Activated T-helper 17 cell treated with anti-CD3 and anti-CD28 coated beads, Interleukin-2, amount 50 U/mL, for 72 hours (primary cell): Measurements from ENCODE around the gene ZBTB46. TPM values are rescaled to one million over a fixed set of nuclear protein-coding genes. Genes with fewer than 3 reads are reported as not detected.

ENCODE experiments used
- ATAC-seq: fragments of 150-1000 bp; cut with Tn5 transposase; replicated peaks from 2 replicates; pipeline ENCODE4 v1.10.0; 2021; ENCODE audit warnings: mild to moderate bottlenecking, moderate library complexity
- H3K27ac Mint-ChIP-seq: one replicate; pipeline ENCODE4 v1.8.0; 2022; ENCODE audit warnings: mixed read lengths
- H3K27me3 Mint-ChIP-seq: one replicate; pipeline ENCODE4 v1.8.0; 2022; ENCODE audit warnings: mixed read lengths
- H3K36me3 Mint-ChIP-seq: one replicate; pipeline ENCODE4 v1.8.0; 2022; ENCODE audit warnings: low read depth, mild to moderate bottlenecking, mixed read lengths
- H3K4me1 Mint-ChIP-seq: one replicate; pipeline ENCODE4 v1.8.0; 2022; ENCODE audit warnings: mixed read lengths
- H3K4me3 Mint-ChIP-seq: one replicate; pipeline ENCODE4 v1.8.0; 2022; ENCODE audit warnings: mild to moderate bottlenecking, mixed read lengths
- H3K9me3 Mint-ChIP-seq: one replicate; pipeline ENCODE4 v1.8.0; 2022; ENCODE audit warnings: mixed read lengths
- total RNA-seq, 2 donors: library from RNA; stranded (reverse); gene quantifications; one replicate each; pipeline ENCODE4 v1.2.3, GENCODE V29; 2022

The ZBTB46 gene
- total RNA-seq, 2 donors from 2014 or later: 0.54 to 6.2 TPM

DNA sequence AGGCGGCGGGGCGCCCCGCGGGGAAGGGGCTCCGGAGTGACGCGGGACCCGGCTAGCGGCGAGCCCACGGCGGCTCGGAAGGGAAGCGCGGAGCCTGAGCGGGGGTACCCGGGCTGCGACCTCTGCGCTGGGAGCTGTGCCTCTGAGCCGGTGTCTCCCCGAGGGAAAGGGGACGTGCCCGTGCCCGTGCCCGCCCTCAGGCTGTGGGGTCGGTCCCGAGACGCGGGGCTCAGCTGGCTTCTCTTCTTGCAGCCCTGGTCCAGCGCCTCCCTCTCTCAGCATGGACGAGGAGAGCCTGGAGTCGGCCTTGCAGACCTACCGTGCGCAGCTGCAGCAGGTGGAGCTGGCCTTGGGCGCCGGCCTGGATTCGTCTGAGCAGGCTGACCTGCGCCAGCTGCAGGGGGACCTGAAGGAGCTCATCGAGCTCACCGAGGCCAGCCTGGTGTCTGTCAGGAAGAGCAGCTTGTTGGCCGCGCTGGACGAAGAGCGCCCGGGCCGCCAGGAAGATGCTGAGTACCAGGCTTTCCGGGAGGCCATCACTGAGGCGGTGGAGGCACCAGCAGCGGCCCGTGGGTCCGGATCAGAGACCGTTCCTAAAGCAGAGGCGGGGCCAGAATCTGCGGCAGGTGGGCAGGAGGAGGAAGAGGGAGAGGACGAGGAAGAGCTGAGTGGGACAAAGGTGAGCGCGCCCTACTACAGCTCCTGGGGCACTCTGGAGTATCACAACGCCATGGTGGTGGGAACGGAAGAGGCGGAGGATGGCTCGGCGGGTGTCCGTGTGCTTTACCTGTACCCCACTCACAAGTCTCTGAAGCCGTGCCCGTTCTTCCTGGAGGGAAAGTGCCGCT lies 122.5 kb downstream of the ZBTB46 start:
- H3K9me3 Mint-ChIP-seq: peaks cover 3% of the 10 kb centered on the region
- peak overlapping the region; percentile 76 for H3K27ac Mint-ChIP-seq
- H3K36me3 Mint-ChIP-seq: peaks cover 82% of the 10 kb centered on the region
- no peaks in the 10 kb centered on the region for H3K27me3 Mint-ChIP-seq
- peak overlapping the region; percentile 95 for H3K4me3 Mint-ChIP-seq
- ATAC-seq: peak; percentile 6
- peaks cover 22% of the 10 kb centered on the region for H3K4me1 Mint-ChIP-seq

DNA sequence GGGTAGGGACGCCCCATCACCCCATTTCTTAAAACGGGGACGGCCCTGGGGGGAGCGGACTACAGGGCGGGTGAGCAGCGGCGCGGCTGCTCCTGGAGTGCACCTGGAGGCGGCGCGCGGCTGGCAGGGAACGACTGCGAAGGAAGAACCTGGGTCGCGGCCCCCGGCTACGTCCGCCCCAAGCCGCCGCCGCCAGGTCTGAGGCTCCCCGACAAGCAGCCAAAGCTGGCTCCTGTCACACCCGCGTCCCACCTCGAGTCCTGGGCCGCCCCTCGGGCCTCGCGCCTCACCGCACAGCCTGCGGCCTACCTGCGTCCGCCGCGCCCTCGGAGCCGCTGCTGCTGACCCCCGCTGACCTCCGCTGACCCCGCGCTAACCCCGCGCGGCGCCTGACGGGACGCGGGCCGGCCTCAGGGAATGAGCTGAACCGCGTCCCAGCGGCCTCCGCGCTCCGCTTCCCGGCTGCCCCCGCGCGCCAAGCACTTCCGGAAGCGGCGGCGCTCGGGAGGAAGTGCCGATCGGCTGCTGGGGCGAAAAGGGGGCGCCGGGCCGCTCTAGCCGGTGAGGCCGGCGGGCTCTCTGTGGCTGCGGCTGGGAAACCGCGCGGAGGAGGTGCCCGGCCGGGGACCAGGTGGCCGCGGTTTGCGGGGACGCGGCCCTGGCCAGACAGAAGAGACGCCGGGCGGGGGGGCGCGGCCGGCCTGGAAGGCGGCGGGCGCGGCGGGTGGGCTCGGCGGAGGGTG lies 123.3 kb downstream of the ZBTB46 start, which contains the start of the genes ARFRP1 and ZGPAT:
ARFRP1 (minus strand) TSS at position 419 of the 743 bp plus-strand sequence. CDS start 885 bp downstream, outside the sequence.
ZGPAT (plus strand) TSS at position 482 of the 743 bp plus-strand sequence. CDS start 542 bp downstream, outside the sequence.
- Mint-ChIP-seq H3K36me3 (peaks cover 75% of the 10 kb centered on the region), H3K4me3 (peak within 1 kb of the TSS; percentile 95), H3K9me3 (peaks cover 3% of the 10 kb centered on the region), H3K27me3 (no peaks in the 10 kb centered on the region), H3K27ac (peak within 1 kb of the TSS; percentile 89), H3K4me1 (peaks cover 22% of the 10 kb centered on the region)
- ATAC-seq: peak; percentile 89

DNA sequence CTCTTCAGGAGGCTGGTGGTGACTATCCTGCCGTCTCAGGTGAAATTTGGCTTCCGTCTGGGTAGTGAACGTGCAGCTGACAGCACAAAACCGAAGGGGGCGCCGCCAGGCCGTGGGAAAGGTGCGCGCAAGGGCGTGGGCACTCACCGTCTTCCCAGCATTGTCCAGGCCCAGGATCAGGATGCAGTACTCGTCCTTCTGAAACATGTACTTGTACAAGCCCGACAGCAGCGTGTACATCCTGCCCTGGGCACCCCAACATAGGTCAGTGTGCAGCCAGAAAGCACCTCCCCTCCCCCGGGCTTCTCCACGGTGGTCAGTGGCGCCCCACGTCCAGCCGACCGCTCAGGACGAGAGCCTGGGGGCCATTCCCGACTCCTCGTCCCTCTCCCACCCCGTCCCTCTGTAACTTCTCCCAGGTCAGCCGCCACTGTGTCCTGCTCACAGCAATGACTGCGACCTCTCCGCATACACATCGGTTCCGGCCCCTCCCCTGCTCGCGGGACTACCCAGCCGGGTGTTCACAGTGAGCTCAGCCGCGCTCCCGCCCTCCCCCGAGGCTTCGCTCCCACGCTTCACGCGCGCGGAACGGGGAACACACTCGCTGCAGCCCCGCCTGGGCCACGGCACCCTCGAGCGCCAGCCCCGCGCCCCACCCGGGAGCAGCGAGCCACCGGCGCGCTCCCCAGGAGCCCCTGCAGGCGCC lies 124.1 kb downstream of the ZBTB46 start:
- Mint-ChIP-seq H3K4me3 (peak overlapping the region; percentile 95), H3K27me3 (no peaks in the 10 kb centered on the region), H3K36me3 (peaks cover 68% of the 10 kb centered on the region), H3K4me1 (peaks cover 16% of the 10 kb centered on the region), H3K27ac (peak overlapping the region; percentile 89), H3K9me3 (no peaks in the 10 kb centered on the region)
- ATAC-seq: peak; percentile 73

DNA sequence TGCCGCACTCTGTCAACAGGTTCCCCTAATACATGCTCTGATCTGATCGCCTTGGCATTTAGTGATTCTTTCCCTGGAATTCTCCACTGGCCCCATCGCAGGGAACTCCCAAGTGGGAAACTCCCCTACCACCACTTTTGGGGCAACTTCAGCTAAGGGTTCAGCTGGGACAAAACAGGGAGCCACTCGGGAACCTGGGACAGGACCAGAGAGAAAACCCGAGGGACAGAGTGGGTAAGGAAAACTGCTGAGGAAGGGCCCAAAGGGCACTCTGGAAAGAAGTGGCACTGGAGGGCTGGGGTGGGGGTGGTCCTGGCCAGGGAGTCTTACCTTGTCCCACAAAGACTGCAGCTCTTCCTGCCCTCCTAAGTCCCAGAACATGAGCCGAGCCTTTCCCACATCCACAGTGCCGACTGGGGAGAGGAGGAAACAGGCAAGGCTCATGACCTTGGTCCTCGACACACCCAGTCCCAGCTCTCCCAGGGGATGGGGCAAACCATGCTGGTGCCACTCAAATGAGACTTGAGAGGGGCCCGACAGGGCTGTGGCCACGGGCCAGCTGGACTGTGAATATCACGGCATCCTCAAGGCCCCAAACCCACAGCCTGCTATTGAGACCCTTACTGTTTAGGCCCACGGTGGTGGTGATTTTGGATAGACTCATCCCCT lies 124.9 kb downstream of the ZBTB46 start:
- no peak for ATAC-seq
- Mint-ChIP-seq H3K4me1 (peaks cover 14% of the 10 kb centered on the region), H3K9me3 (no peaks in the 10 kb centered on the region), H3K36me3 (peaks cover 59% of the 10 kb centered on the region), H3K27ac (peak overlapping the region; percentile 89), H3K4me3 (peak overlapping the region; percentile 95), H3K27me3 (no peaks in the 10 kb centered on the region)

DNA sequence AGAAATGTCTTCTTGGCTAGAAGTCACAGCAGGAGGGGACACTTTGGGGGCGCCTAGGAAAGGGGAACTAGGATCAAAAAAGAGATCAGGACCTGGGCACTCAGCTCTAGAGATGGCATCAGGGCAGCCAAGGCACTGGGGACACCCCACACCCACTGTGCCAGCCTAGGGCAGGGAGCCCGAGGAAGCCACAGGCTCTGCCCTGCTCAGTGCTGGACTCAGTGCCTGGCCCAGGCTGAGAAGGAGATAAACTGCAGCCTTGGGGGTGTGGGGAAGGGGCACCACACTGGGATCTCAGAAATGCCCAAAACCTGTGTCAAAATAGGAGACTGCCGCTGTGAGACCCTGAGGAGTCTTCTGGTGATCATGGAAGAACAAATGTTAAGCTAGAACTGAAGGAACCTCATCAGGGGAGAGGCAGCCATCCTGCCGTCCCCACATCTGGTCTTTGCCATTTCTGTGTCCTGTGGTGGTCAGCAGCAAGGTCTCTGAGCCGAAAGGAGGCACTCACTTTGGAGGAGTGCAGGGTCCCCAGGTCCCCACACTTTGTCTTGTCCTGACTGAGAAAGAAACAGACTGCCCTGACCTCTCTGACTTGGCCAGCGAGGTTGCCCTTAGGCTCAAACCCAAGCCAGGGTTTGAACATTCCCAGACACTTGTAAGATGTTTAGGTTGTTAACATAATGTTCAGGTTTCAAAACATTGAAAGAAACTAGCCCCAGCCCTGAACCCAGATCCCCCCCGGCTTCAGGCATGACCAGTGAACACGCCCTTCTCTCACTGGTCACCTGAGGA lies 125.6 kb downstream of the ZBTB46 start:
- ATAC-seq: no peak
- H3K27me3 Mint-ChIP-seq: no peaks in the 10 kb centered on the region
- peaks cover 52% of the 10 kb centered on the region for H3K36me3 Mint-ChIP-seq
- H3K9me3 Mint-ChIP-seq: no peaks in the 10 kb centered on the region
- H3K4me3 Mint-ChIP-seq: peak overlapping the region; percentile 95
- peak overlapping the region; percentile 89 for H3K27ac Mint-ChIP-seq
- peaks cover 6% of the 10 kb centered on the region for H3K4me1 Mint-ChIP-seq

DNA sequence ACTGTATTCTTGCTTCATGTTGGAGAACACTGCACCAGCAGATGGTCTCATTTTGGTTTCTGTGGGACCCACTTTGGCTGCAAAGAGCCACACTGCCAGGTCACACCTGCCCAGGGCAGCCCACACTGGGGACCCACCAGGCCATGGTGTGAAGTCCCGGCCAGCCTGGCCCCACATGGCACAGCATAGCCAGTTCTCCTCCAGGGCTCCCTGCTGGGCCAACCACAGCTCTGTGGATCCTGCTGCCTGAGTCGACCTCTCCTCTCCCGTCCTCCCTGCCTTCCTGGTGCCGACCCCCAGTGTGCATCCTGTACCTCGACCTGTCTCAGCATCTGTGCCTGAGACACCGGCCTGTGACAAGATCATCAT lies 126.3 kb downstream of the ZBTB46 start:
- Mint-ChIP-seq H3K36me3 (peaks cover 47% of the 10 kb centered on the region), H3K27ac (peak overlapping the region; percentile 89)

DNA sequence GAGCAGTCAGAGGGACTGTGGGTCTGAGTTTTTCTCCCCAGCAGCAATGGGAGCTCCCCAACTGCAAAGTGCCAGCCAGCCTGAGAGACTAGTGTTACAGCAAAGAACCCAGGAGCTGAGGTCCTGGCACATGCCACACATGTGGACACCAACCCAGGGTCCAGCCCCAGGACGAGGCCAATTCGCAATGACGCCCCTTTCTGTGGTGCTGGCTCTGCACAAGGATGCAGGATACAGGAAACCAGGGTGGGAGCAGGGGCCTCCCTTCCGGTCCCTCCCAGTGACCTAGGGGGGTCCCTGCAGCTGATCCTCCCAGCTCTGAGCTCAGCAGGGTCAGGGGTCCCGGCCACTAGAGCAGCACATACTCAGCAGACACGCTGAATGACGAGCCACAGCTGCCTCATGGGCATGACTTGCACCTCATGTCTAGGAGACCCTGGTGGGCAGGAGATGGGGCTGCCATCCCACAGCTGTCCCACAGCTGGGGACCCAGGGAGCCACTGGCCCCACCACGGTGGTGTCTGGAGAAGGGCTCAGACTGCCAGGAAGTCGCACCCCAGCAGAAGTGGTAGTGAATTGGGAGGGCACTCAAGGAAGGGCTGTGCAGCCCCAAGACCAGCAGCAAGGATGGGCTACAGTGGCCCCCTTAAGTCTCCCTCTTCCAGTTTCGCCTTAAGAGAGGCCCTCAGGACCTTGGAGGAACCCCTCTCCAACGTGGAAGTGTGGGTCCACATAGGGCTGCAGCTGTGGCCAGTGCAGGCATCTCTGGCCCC lies 126.9 kb downstream of the ZBTB46 start:
- no peak for ATAC-seq
- no peaks in the 10 kb centered on the region for H3K27me3 Mint-ChIP-seq
- H3K9me3 Mint-ChIP-seq: no peaks in the 10 kb centered on the region
- no peak overlapping the region for H3K27ac Mint-ChIP-seq
- H3K36me3 Mint-ChIP-seq: peaks cover 44% of the 10 kb centered on the region
- H3K4me1 Mint-ChIP-seq: peaks cover 5% of the 10 kb centered on the region
- no peak overlapping the region for H3K4me3 Mint-ChIP-seq

More for the DNA sequence above, 126.3 kb downstream of the ZBTB46 start:
- Mint-ChIP-seq H3K4me3 (no peak overlapping the region), H3K9me3 (no peaks in the 10 kb centered on the region), H3K27me3 (no peaks in the 10 kb centered on the region), H3K4me1 (peaks cover 5% of the 10 kb centered on the region)
- no peak for ATAC-seq

DNA sequence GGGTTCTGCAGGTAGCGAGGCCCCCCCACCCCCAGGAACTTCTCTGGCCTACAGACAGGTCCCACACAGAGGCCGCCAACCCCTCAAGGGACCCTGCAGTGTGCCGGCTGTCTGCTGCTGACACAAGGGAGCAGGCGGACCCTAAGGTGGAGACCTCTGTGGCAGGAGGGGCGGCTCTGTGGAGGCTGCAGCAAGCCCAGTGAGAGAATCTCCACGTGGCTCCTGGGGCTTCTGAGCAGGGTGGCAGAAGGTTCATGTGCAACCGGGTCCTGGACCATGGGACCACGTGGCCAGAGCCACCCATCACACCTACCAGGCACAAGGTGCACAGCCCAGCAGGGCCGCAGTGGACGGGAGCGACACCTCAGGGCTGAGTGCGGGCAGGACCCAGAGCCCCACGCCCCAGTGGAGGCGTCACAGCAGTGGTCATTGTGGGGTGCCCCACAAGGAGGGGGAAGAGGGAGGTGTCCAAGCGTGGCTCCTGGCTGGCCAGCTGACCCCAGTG lies 127.5 kb downstream of the ZBTB46 start:
- Mint-ChIP-seq H3K27ac (no peak overlapping the region), H3K9me3 (no peaks in the 10 kb centered on the region), H3K36me3 (peaks cover 38% of the 10 kb centered on the region), H3K27me3 (no peaks in the 10 kb centered on the region), H3K4me1 (peaks cover under 1% of the 10 kb centered on the region), H3K4me3 (no peak overlapping the region)
- ATAC-seq: no peak

DNA sequence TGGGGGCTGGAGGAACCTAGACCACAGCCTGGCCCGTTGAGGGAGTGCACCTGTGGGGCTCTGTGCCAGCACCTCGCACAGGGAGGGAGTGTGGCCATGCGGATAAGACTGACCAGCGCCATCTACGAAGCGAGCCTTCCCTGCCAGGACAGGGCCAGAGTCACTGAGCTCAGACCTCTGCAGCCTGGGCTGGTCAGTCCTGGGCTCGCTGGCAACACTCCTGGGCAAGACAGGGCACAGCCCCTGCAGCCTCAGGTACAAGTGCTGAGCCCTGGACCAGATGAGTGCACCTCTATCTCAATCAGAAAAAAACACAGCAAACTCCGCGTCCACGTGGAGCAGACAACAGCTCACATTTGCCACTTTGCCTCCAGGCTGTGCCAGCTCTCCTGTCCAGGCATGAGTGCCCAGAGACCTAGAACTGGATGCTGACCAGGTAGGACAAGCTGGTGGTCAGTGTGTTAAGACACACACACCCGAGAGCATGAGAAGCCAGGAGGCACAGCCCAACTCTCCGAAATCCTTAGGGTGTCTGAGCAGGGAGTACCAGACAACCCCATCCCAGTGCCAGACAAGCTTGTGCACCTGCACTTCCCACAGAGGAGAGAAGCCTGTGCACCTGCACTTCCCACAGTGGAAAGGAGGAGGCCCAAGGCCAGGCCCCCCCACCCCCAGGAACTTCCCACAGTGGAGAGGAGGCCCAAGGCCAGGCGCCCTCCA lies 128.2 kb downstream of the ZBTB46 start:
- H3K4me1 Mint-ChIP-seq: no peaks in the 10 kb centered on the region
- H3K4me3 Mint-ChIP-seq: no peak overlapping the region
- H3K9me3 Mint-ChIP-seq: no peaks in the 10 kb centered on the region
- H3K27ac Mint-ChIP-seq: peak overlapping the region; percentile 36
- peaks cover 35% of the 10 kb centered on the region for H3K36me3 Mint-ChIP-seq
- no peak for ATAC-seq
- H3K27me3 Mint-ChIP-seq: no peaks in the 10 kb centered on the region

DNA sequence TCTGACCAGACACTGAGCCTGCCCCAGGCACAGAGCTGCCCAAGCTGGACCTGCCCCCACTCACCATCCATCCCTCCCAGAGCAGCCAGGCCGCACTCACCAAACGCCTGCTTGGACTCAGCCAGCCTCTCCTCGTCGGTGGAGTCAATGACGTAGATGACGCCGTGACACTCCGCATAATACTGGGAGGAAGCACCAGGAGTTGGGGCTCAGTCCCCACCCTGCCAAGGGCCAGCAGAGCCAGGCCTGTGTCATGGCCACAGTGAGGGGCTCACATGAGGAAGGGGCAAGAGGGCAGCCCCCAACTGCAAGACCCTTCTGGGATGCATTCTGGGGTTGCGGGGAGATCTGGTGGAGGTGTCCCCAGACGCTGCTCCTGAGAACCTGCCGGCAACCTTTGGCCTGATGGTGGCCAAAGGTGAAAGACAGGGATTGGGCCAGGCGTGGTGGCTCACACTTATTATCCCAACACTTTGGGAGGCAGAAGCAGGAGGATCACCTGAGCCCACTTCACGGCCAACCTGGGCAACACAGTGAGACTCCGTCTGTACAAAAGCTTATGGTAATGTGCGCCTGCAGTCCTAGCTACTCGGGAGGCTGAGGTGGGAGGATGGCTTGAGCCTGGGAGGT lies 128.9 kb downstream of the ZBTB46 start:
- H3K27ac Mint-ChIP-seq: peak overlapping the region; percentile 36
- H3K36me3 Mint-ChIP-seq: peaks cover 35% of the 10 kb centered on the region
- H3K9me3 Mint-ChIP-seq: no peaks in the 10 kb centered on the region
- no peak for ATAC-seq
- H3K27me3 Mint-ChIP-seq: no peaks in the 10 kb centered on the region
- no peak overlapping the region for H3K4me3 Mint-ChIP-seq
- no peaks in the 10 kb centered on the region for H3K4me1 Mint-ChIP-seq

DNA sequence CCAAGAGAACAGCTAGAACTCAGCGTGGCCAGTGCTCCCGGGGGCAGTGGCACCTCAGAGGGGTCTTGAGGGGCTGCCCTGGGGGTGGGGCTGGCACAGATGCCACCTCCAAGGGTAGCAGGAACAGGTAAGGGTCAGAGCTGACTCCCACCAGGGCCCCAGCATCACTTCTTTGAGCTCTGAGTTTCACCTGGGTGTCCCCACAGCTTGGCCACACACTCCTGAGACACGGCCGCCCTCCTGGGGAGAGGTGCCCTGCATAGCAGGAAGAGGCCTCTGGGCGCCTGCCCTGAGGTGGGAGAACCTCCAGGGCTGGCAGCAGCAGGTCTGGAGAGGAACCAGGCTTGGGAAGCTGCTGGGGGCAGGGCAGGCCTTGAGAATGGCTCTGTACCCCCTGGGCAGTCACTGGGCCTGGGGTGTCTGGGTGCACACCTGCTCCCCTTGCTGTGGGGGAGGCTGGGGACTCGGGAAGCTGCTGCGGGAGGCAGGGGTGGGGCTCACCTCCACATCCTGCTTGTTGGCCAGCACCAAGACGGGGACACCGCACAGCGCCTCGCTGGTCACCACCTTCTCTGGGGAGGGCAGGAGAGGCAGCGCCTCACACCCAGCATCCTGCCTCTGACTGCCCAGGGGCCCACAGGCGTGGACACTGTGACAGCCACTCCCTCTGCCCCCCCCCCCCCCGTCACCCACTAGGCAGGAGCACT lies 129.6 kb downstream of the ZBTB46 start:
- peak overlapping the region; percentile 25 for H3K27ac Mint-ChIP-seq
- H3K4me1 Mint-ChIP-seq: no peaks in the 10 kb centered on the region
- H3K27me3 Mint-ChIP-seq: no peaks in the 10 kb centered on the region
- ATAC-seq: no peak
- peaks cover 28% of the 10 kb centered on the region for H3K36me3 Mint-ChIP-seq
- no peaks in the 10 kb centered on the region for H3K9me3 Mint-ChIP-seq
- no peak overlapping the region for H3K4me3 Mint-ChIP-seq
